ENCODE results near the gene USP24. TPM values are rescaled to one million over a fixed set of nuclear protein-coding genes. Genes with fewer than 3 reads are reported as not detected.

Gene USP24
- polyA plus RNA-seq, 1 donor from 2014 or later = 29.5 TPM

GRCh38 chr1:55059302-55060132 is 155.6 kb downstream of the USP24 start:
- no peaks in the 10 kb centered on the region for H4K20me1 ChIP-seq (ENCODE audit: insufficient read depth)
- no peaks in the 10 kb centered on the region for H3K9me2 ChIP-seq (ENCODE audit: insufficient read depth, low read length)
- no peaks in the 10 kb centered on the region for H3K27me3 ChIP-seq (ENCODE audit: insufficient read depth, low read depth, low read length)
- no peak overlapping the region for H3K27ac ChIP-seq (ENCODE audit: low read length)
- no peaks in the 10 kb centered on the region for H3K79me2 ChIP-seq (replicated peaks; ENCODE audit: insufficient read depth, low read length)
- H3K36me3 ChIP-seq (ENCODE audit: insufficient read depth, low read length) = no peaks in the 10 kb centered on the region
- no peaks in the 10 kb centered on the region for H3K9me3 ChIP-seq (ENCODE audit: low read length)
- TF ChIP-seq, protein P1, sequence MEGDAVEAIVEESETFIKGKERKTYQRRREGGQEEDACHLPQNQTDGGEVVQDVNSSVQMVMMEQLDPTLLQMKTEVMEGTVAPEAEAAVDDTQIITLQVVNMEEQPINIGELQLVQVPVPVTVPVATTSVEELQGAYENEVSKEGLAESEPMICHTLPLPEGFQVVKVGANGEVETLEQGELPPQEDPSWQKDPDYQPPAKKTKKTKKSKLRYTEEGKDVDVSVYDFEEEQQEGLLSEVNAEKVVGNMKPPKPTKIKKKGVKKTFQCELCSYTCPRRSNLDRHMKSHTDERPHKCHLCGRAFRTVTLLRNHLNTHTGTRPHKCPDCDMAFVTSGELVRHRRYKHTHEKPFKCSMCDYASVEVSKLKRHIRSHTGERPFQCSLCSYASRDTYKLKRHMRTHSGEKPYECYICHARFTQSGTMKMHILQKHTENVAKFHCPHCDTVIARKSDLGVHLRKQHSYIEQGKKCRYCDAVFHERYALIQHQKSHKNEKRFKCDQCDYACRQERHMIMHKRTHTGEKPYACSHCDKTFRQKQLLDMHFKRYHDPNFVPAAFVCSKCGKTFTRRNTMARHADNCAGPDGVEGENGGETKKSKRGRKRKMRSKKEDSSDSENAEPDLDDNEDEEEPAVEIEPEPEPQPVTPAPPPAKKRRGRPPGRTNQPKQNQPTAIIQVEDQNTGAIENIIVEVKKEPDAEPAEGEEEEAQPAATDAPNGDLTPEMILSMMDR (IDR thresholded peaks at IDR 0.05; ENCODE audit: poor library complexity, severe bottlenecking) = no peak
- TF ChIP-seq, protein P2, sequence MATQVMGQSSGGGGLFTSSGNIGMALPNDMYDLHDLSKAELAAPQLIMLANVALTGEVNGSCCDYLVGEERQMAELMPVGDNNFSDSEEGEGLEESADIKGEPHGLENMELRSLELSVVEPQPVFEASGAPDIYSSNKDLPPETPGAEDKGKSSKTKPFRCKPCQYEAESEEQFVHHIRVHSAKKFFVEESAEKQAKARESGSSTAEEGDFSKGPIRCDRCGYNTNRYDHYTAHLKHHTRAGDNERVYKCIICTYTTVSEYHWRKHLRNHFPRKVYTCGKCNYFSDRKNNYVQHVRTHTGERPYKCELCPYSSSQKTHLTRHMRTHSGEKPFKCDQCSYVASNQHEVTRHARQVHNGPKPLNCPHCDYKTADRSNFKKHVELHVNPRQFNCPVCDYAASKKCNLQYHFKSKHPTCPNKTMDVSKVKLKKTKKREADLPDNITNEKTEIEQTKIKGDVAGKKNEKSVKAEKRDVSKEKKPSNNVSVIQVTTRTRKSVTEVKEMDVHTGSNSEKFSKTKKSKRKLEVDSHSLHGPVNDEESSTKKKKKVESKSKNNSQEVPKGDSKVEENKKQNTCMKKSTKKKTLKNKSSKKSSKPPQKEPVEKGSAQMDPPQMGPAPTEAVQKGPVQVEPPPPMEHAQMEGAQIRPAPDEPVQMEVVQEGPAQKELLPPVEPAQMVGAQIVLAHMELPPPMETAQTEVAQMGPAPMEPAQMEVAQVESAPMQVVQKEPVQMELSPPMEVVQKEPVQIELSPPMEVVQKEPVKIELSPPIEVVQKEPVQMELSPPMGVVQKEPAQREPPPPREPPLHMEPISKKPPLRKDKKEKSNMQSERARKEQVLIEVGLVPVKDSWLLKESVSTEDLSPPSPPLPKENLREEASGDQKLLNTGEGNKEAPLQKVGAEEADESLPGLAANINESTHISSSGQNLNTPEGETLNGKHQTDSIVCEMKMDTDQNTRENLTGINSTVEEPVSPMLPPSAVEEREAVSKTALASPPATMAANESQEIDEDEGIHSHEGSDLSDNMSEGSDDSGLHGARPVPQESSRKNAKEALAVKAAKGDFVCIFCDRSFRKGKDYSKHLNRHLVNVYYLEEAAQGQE (IDR thresholded peaks at IDR 0.05; ENCODE audit: borderline replicate concordance) = no peak
- no peak for TF ChIP-seq POLR2AphosphoS5 (IDR thresholded peaks at IDR 0.05)
- TF ChIP-seq MXI1 (conservative IDR thresholded peaks at IDR 0.05; ENCODE audit: poor library complexity, severe bottlenecking) = no peak
- TF ChIP-seq SMC3 (conservative IDR thresholded peaks at IDR 0.05; ENCODE audit: poor library complexity) = no peak
- TF ChIP-seq RAD21 (conservative IDR thresholded peaks at IDR 0.05) = no peak
- no peak for TF ChIP-seq EZH2 (IDR thresholded peaks at IDR 0.05; ENCODE audit: borderline replicate concordance, insufficient read depth, low read length, poor library complexity, severe bottlenecking)
- TF ChIP-seq EP300 (conservative IDR thresholded peaks at IDR 0.05; ENCODE audit: poor library complexity, severe bottlenecking) = no peak
- no peak for TF ChIP-seq TAF1 (IDR thresholded peaks at IDR 0.05; ENCODE audit: low read depth)
- H3K9ac ChIP-seq (ENCODE audit: low read length) = no peak overlapping the region
- no peaks in the 10 kb centered on the region for H3F3A ChIP-seq (ENCODE audit: insufficient read depth, low read length, poor library complexity, severe bottlenecking)
- H3K4me2 ChIP-seq (ENCODE audit: low read length) = no peak overlapping the region
- H2AFZ ChIP-seq (ENCODE audit: low read depth, low read length) = no peak overlapping the region
- H3K4me3 ChIP-seq (ENCODE audit: low read length) = no peak overlapping the region

GRCh38 chr1:55057956-55058298 is 157.2 kb downstream of the USP24 start:
- Histone ChIP-seq H4K20me1 (ENCODE audit: insufficient read depth) (no peaks in the 10 kb centered on the region), H3K4me3 (ENCODE audit: low read length) (no peak overlapping the region), H3K9me2 (ENCODE audit: insufficient read depth, low read length) (no peaks in the 10 kb centered on the region), H3K9me3 (ENCODE audit: low read length) (no peaks in the 10 kb centered on the region), H3K4me2 (ENCODE audit: low read length) (no peak overlapping the region), H3F3A (ENCODE audit: insufficient read depth, low read length, poor library complexity, severe bottlenecking) (no peaks in the 10 kb centered on the region), H3K9ac (ENCODE audit: low read length) (no peak overlapping the region), H3K27ac (ENCODE audit: low read length) (no peak overlapping the region), H2AFZ (ENCODE audit: low read depth, low read length) (no peak overlapping the region), H3K27me3 (ENCODE audit: insufficient read depth, low read depth, low read length) (no peaks in the 10 kb centered on the region), H3K36me3 (ENCODE audit: insufficient read depth, low read length) (no peaks in the 10 kb centered on the region), H3K79me2 (replicated peaks; ENCODE audit: insufficient read depth, low read length) (no peaks in the 10 kb centered on the region)
- TF ChIP-seq, protein P2 (IDR thresholded peaks at IDR 0.05; ENCODE audit: borderline replicate concordance) = no peak
- TF ChIP-seq EP300 (conservative IDR thresholded peaks at IDR 0.05; ENCODE audit: poor library complexity, severe bottlenecking) (no peak), EZH2 (IDR thresholded peaks at IDR 0.05; ENCODE audit: borderline replicate concordance, insufficient read depth, low read length, poor library complexity, severe bottlenecking) (no peak), RAD21 (conservative IDR thresholded peaks at IDR 0.05) (no peak), TAF1 (IDR thresholded peaks at IDR 0.05; ENCODE audit: low read depth) (no peak), SMC3 (conservative IDR thresholded peaks at IDR 0.05; ENCODE audit: poor library complexity) (no peak), MXI1 (conservative IDR thresholded peaks at IDR 0.05; ENCODE audit: poor library complexity, severe bottlenecking) (no peak), POLR2AphosphoS5 (IDR thresholded peaks at IDR 0.05) (no peak)
- TF ChIP-seq, protein P1 (IDR thresholded peaks at IDR 0.05; ENCODE audit: poor library complexity, severe bottlenecking) = no peak

All from neural cell (in vitro differentiated cells).